ENCODE results near the gene ELMO2. TPM values are rescaled to one million over a fixed set of nuclear protein-coding genes. Genes with fewer than 3 reads are reported as not detected.

ELMO2 gene
- total and polyA plus RNA-seq, 9 of the 15 experiments (the other 6 are each of a cell fraction or from before 2014, with no cell fraction given), result 7.5 to 21.5 (median 15.9) TPM

DNA sequence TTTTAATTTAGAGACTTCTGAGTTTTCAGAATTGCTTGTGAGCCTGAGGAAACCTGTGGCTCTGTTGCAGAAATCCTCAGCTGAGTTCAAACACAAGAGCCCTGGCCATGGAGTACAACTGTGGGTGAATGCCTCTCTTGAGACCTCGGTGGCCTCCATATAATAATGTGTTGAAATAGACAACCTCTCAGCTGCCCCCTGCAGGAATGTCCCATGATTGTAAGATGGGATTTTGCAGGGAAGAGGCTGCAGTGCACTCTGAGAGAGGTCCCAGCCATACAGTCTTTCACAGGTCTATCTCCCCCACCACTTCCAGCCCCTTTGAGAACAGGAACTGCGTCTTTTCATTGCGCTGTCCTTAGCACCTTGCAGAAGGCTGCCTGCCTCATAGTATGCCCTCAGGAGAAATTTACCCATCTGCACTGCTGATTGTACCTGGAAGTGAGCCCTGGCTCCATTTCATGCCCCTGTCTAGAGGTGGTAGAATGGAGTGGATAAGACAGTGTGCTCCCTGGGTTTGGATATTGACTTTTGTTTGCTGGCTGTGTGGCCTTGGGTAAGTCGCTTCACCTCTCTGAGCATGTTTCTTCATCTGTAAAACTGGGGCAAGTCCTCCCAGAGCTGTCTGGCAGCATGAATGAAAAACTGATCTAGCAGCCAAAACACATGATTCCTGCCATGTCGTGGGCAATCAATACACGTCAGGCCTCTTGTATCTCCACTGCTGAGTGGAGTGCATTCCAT, 81.3 kb downstream of the ELMO2 start (continued):
- peak; percentile 14; the same call in 1 of the 2 replicates for TF ChIP-seq REST (IDR thresholded peaks at IDR 0.05; ENCODE audit: borderline replicate concordance)
- no peak for TF ChIP-seq REST (CRISPR knock-in tag; IDR thresholded peaks at IDR 0.05; ENCODE audit: low read depth)
- TF ChIP-seq, protein P1, sequence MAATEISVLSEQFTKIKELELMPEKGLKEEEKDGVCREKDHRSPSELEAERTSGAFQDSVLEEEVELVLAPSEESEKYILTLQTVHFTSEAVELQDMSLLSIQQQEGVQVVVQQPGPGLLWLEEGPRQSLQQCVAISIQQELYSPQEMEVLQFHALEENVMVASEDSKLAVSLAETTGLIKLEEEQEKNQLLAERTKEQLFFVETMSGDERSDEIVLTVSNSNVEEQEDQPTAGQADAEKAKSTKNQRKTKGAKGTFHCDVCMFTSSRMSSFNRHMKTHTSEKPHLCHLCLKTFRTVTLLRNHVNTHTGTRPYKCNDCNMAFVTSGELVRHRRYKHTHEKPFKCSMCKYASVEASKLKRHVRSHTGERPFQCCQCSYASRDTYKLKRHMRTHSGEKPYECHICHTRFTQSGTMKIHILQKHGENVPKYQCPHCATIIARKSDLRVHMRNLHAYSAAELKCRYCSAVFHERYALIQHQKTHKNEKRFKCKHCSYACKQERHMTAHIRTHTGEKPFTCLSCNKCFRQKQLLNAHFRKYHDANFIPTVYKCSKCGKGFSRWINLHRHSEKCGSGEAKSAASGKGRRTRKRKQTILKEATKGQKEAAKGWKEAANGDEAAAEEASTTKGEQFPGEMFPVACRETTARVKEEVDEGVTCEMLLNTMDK (IDR thresholded peaks at IDR 0.05; ENCODE audit: borderline replicate concordance, insufficient read depth, low read depth, low read length, poor library complexity, severe bottlenecking), result peak; percentile 41
- no peak for TF ChIP-seq HBP1 (CRISPR knock-in tag; IDR thresholded peaks at IDR 0.05)
- TF ChIP-seq TEAD4 (IDR thresholded peaks at IDR 0.05; ENCODE audit: low read length), result peak; percentile 34
- TF ChIP-seq TEAD4 (CRISPR knock-in tag; IDR thresholded peaks at IDR 0.05; ENCODE audit: borderline replicate concordance), result no peak
- no peak for TF ChIP-seq MTF1 (CRISPR knock-in tag; IDR thresholded peaks at IDR 0.05; ENCODE audit: borderline replicate concordance)
